ENCODE results near the gene ISY1. TPM values are rescaled to one million over a fixed set of nuclear protein-coding genes. Genes with fewer than 3 reads are reported as not detected.

Gene ISY1
- total RNA-seq, 1 donor from 2014 or later, result 34.0 TPM

- peaks cover 9% of the 10 kb centered on the region for H3K4me1 Mint-ChIP-seq (ENCODE audit: low read depth)
- peaks cover 4% of the 10 kb centered on the region for H3K36me3 Mint-ChIP-seq (ENCODE audit: insufficient read depth)
- no peaks in the 10 kb centered on the region for H3K27me3 Mint-ChIP-seq
- H3K27ac Mint-ChIP-seq, result no peak overlapping the region
- H3K9me3 Mint-ChIP-seq (ENCODE audit: low read depth), result no peaks in the 10 kb centered on the region
- DNase-seq (ENCODE audit: low spot score, unreplicated experiment), result no peak
- TF ChIP-seq CTCF (IDR thresholded peaks at IDR 0.05; ENCODE audit: unreplicated experiment), result no peak
- H3K4me3 Mint-ChIP-seq (ENCODE audit: low read depth), result no peak overlapping the region
These were observed 54.5 kb downstream of the ISY1 start for GRCh38 chr3:129106320-129106719.

DNA sequence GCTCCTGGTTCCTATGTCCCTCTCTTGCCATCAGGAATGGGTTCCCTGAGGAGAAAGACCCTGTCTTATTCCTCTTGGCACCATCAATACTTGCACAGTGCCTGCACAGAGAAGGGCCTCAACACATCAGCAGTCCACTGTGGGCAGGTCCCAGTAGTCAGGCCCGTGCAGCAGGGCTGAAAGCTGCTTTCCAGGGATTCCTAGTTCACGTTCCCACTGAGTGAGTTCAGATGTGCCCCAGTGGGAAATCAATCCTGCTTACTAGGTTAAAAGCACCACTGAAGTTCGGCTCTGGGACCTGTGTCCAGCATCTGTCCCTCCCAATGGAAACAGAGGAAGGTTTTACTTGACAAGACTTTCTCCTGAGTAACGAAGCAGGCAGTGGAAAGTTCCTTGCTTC is 55.0 kb downstream of the ISY1 start:
- no peak overlapping the region for H3K27ac Mint-ChIP-seq
- no peaks in the 10 kb centered on the region for H3K27me3 Mint-ChIP-seq
- no peaks in the 10 kb centered on the region for H3K9me3 Mint-ChIP-seq (ENCODE audit: low read depth)
- TF ChIP-seq CTCF (IDR thresholded peaks at IDR 0.05; ENCODE audit: unreplicated experiment), result no peak
- no peak for DNase-seq (ENCODE audit: low spot score, unreplicated experiment)
- H3K4me3 Mint-ChIP-seq (ENCODE audit: low read depth), result no peak overlapping the region
- H3K36me3 Mint-ChIP-seq (ENCODE audit: insufficient read depth), result peaks cover 4% of the 10 kb centered on the region
- peaks cover 9% of the 10 kb centered on the region for H3K4me1 Mint-ChIP-seq (ENCODE audit: low read depth)

DNA sequence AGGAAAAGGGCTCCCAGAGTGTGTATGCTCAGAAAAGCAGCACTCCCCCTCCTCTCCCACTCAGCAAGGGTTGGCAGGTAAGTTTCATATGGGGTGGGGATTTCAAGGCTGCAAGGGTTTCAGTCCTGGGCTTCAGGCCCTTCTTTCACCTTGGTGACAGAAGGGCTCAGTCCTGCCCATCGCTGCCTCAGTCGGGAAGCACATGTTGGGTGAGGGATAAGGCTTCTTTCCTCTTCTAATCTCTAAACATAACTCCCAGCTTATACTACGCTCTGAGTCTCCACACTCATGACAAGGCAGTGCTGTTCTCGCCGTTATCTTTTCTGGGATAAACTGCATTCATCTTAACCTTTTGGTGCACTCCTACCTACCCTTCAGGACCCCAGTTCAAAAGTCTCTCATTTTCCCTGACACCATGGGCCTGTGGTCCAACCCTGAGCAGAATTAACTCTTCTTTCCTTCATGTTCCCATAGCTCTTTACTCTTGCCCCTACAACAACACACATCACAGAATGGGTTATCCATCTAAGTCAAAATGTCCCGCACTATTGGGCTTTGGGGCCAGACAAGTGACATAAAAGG is 56.3 kb downstream of the ISY1 start:
- no peak for TF ChIP-seq CTCF (IDR thresholded peaks at IDR 0.05; ENCODE audit: unreplicated experiment)
- Mint-ChIP-seq H3K4me1 (ENCODE audit: low read depth) (peaks cover 9% of the 10 kb centered on the region), H3K36me3 (ENCODE audit: insufficient read depth) (peaks cover 2% of the 10 kb centered on the region), H3K9me3 (ENCODE audit: low read depth) (no peaks in the 10 kb centered on the region), H3K27ac (no peak overlapping the region), H3K27me3 (no peaks in the 10 kb centered on the region), H3K4me3 (ENCODE audit: low read depth) (no peak overlapping the region)
- no peak for DNase-seq (ENCODE audit: low spot score, unreplicated experiment)

DNA sequence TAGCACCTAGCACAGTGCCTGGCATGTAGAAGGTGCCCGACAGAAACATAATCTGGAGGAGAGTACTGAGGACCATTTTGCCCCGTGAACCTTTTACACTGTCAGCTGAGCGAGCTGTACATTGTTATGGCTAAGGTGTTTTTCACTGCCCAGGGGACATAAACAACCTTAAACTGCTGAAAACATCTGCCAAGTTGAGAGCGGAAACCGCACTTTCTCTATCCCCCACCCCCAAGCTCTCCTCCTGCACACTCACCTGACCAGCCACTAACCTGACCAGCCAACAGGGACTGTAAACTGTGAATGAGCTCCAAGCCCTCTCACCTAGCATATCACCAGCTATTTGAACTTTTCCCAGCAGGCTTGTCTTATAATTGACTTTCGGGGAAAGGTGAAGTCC is 56.8 kb downstream of the ISY1 start:
- H3K4me1 Mint-ChIP-seq (ENCODE audit: low read depth), result peaks cover 9% of the 10 kb centered on the region

DNA sequence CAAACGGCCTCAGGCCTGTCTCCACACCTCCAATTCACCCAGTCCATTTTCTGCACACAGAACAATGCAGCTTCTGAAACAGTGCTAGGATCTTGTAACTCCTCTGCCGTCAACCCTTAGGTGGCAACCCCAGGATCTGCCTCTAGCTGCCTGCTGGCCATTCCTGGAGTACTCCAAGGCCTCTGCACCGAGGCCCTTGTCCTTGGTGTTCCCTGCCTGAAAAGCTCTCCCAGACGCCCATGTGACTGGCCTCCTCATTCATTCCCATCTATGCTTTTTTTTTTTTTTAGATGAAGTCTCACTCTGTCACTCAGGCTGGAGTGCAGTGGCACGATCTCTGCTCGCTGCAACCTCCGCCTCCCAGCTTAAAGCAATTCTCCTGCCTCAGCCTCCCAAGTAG is 57.6 kb downstream of the ISY1 start:
- no peak for DNase-seq (ENCODE audit: low spot score, unreplicated experiment)
- Mint-ChIP-seq H3K27ac (peak overlapping the region; percentile 69), H3K4me3 (ENCODE audit: low read depth) (no peak overlapping the region), H3K4me1 (ENCODE audit: low read depth) (peaks cover 9% of the 10 kb centered on the region), H3K9me3 (ENCODE audit: low read depth) (peaks cover 2% of the 10 kb centered on the region), H3K36me3 (ENCODE audit: insufficient read depth) (peaks cover 2% of the 10 kb centered on the region), H3K27me3 (no peaks in the 10 kb centered on the region)
- no peak for TF ChIP-seq CTCF (IDR thresholded peaks at IDR 0.05; ENCODE audit: unreplicated experiment)

More for the DNA sequence above, 56.8 kb downstream of the ISY1 start:
- H3K27ac Mint-ChIP-seq, result peak overlapping the region; percentile 35
- no peaks in the 10 kb centered on the region for H3K27me3 Mint-ChIP-seq
- DNase-seq (ENCODE audit: low spot score, unreplicated experiment), result no peak
- no peak for TF ChIP-seq CTCF (IDR thresholded peaks at IDR 0.05; ENCODE audit: unreplicated experiment)
- H3K36me3 Mint-ChIP-seq (ENCODE audit: insufficient read depth), result peaks cover 2% of the 10 kb centered on the region
- H3K9me3 Mint-ChIP-seq (ENCODE audit: low read depth), result no peaks in the 10 kb centered on the region
- no peak overlapping the region for H3K4me3 Mint-ChIP-seq (ENCODE audit: low read depth)

Measured in progenitor cell of endocrine pancreas (in vitro differentiated cells).